KOPT-K1 (cell line): ENCODE measurements around the gene KDM5C.

Experiments used
- H3K27ac ChIP-seq: fragments of 200-600 bp; sonication (generic); 2 replicates; pipeline ENCODE4 v1.5.1; 2016; ENCODE audit warnings: antibody characterized with exemption, mild to moderate bottlenecking, low read depth, low read length; ENCODE audit not compliant: poor library complexity, severe bottlenecking
- H3K36me3 ChIP-seq: fragments of 200-600 bp; sonication (generic); 2 replicates; pipeline ENCODE4 v1.5.1; 2017; ENCODE audit warnings: antibody characterized with exemption, mild to moderate bottlenecking, low read length, moderate library complexity; ENCODE audit not compliant: insufficient read depth
- H3K9me3 ChIP-seq: fragments of 200-600 bp; sonication (generic); 2 replicates; pipeline ENCODE4 v1.5.1; 2017; ENCODE audit warnings: antibody characterized with exemption, low read length, mild to moderate bottlenecking; ENCODE audit not compliant: insufficient read depth, poor library complexity, severe bottlenecking

Gene KDM5C

DNA sequence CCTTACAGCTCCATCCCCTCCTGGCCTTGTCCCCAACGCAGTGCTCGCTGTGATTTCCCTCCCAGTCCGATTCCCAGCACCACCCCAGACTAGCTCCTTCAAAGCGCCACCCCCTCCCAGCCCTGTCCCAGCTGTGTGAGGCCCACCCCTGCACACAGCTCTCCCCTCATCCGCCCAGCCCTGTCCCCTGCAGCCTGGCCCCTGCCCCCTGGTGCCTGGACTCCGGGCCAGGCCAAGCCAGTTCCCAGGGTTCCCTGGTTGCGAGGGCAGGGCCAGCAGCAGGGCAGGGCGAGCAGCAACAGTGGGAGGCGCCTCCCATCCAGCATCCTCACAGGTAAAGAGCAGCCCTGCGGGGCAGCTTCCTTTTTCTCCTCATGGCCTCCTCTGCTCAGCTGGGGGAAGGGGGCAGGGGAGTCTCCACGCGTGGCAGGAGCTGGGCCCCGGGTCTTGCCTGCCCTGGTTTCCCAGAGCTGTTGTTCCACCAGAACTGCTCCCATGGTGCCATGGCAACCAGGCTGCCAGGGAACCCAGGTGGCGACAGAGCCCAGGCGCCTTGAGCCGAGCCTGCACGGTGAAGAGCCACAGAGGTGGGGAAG is 31.5 kb upstream of the KDM5C start:
- H3K36me3 ChIP-seq: no peaks in the 10 kb centered on the region
- no peak overlapping the region for H3K27ac ChIP-seq
- no peaks in the 10 kb centered on the region for H3K9me3 ChIP-seq

- Histone ChIP-seq H3K27ac (no peak overlapping the region), H3K9me3 (no peaks in the 10 kb centered on the region), H3K36me3 (no peaks in the 10 kb centered on the region)
Measured at GRCh38 chrX:53255738-53256191, 30.8 kb upstream of the KDM5C start.

DNA sequence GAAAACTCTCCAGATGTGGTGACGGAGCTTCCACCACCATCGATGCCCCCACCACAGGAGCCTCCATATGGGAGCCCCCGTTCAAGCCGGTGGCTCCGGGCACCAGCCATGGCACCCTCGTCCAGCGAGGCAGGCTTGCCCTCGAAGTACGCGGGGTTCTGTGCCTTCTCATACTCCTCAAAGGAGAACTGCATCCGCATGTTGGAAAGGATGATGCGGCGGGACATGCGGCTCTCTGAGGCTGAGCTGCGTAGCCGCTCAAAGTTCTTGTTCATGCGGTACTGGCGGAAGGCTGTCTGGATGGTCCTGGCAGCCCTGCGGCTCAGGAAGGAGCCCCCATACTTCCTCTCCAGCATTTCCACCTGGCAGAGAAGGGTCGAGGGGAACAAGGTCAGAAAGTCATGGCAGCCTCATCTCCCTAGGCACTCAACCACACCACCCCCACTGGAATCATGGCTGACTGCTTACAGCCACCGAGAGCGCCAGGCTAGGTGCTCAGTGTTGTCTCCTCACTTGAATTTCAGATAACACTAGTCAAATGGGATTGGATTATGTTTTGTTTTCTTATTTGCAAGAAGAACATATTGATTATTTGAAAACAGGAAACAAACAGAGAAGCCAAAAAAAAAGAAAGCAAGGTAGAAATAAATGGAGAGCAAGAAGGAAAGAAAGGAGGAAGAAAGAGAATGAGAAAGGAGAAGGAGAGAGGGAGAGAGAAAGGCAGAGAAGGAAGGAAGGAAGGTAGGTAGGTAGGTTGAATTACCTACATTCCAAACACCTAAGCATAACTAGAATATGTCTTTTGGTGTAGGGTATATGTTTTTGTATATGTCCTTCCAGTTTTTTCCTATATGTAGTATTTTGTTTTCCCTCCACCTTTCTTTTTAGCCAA is 29.8 kb upstream of the KDM5C start:
- Histone ChIP-seq H3K27ac (no peak overlapping the region), H3K36me3 (no peaks in the 10 kb centered on the region), H3K9me3 (no peaks in the 10 kb centered on the region)

DNA sequence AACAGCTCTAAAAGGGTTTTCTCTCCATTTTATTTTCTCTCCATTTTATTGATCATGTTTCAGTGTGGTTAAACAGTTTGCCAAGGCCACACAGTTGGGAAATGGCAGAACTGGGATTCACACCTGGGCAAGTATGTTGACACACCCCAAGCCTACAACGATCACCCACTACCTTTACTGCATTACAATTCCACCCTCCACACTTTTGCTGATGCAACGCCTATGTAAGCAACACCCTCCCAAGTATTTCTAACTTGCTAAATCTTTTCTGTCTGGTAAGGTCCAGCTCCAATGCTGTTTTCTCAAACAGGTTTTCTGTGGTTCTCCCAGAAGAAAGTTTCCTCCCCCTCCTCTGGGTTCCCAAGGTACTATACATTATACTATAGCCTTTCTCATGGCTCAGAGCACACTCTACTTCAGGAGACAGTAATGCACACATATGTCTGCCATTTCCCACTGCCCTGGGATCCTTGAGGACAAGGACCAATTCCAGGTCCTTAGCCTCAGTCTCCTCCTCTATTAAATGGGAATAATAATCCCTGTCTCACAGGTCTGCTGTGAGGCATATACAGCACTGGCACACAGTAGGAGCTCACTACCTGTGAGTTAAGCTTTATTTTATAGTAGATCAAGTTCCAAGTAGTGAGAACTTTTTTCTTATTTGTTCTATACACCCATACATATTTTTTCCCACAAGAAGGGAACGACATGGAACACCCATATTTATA is 28.4 kb upstream of the KDM5C start:
- Histone ChIP-seq H3K27ac (no peak overlapping the region), H3K36me3 (no peaks in the 10 kb centered on the region), H3K9me3 (no peaks in the 10 kb centered on the region)

DNA sequence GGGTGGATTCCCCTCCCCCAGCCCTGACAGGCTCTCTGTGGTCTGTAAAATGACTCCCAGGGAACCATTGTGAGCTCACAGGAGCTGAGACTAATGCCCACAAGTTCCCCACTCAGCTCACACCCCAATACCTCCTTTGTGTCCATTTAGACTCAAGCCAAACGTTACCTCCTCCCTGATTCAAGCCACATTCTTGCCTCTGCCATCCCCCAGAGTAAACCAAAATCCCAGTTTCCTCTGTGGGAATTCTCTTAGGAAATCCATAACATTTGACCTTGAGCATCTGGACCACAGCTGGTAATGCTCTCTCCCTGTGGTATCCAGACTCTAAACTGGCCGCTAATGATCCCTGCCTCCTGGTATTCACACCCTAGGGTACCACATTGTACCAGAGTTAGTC is 26.3 kb upstream of the KDM5C start:
- H3K27ac ChIP-seq: no peak overlapping the region
- no peaks in the 10 kb centered on the region for H3K36me3 ChIP-seq

GRCh38 chrX:53250556-53250955 is 25.5 kb upstream of the KDM5C start:
- H3K9me3 ChIP-seq: no peaks in the 10 kb centered on the region
- no peaks in the 10 kb centered on the region for H3K36me3 ChIP-seq
- no peak overlapping the region for H3K27ac ChIP-seq

More for the DNA sequence above, 26.3 kb upstream of the KDM5C start:
- no peaks in the 10 kb centered on the region for H3K9me3 ChIP-seq

DNA sequence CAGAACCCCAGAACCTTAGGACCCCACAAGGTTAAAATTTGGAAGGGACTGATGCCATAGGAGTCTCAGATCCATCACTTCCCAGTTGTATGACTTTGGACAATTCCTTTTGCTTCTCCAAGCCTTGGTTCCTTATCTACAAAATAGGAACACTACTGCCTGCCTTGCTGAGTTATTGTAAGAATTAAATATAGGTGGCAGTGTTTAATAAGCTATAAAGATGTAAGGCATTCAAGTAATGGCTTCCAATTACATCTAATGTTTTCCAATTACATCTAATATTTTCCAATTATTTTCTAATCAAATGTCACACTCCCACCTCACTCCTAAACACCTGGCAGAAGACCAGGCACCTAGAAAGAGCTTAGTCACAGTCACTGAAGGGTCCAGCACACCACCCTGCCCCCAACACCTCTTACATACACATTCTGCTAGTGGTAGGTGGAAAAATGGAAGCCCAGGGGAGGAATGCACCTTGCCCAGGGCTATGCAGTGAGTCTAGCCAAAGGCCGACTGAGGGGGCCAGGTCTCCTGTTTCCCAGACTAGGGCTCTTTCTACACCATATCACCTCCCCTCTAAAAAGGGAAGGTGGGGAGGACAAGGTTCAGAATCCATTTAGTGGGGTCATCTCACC is 24.5 kb upstream of the KDM5C start:
- H3K27ac ChIP-seq: no peak overlapping the region

GRCh38 chrX:53247928-53248327 is 22.9 kb upstream of the KDM5C start:
- Histone ChIP-seq H3K9me3 (no peaks in the 10 kb centered on the region), H3K36me3 (no peaks in the 10 kb centered on the region), H3K27ac (no peak overlapping the region)

More for the DNA sequence above, 24.5 kb upstream of the KDM5C start:
- Histone ChIP-seq H3K36me3 (no peaks in the 10 kb centered on the region), H3K9me3 (no peaks in the 10 kb centered on the region)

- H3K36me3 ChIP-seq: no peaks in the 10 kb centered on the region
- H3K9me3 ChIP-seq: no peaks in the 10 kb centered on the region
- no peak overlapping the region for H3K27ac ChIP-seq
Measured at GRCh38 chrX:53246231-53246630, 21.2 kb upstream of the KDM5C start.

GRCh38 chrX:53244610-53245009 is 19.6 kb upstream of the KDM5C start:
- Histone ChIP-seq H3K27ac (no peak overlapping the region), H3K36me3 (no peaks in the 10 kb centered on the region), H3K9me3 (no peaks in the 10 kb centered on the region)

DNA sequence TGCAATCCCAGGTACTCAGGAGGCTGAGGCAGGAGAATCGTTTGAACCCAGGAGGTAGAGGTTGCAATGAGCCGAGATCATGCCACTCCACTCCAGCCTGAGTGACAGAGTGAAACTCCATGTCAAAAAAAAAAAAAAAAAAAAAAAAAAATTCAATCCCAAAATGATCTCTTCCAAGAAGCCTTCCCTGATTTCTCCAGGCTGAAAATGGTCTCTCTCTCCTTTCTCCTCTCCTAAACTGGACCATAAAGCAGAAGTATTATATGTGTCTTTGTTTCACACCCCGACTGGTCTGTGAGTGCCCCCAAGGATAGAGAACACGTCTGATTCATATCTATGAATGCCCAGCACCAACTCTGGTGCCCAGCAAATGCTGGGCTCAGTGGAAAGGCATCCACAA is 17.3 kb upstream of the KDM5C start:
- H3K27ac ChIP-seq: no peak overlapping the region
- H3K36me3 ChIP-seq: no peaks in the 10 kb centered on the region
- no peaks in the 10 kb centered on the region for H3K9me3 ChIP-seq

GRCh38 chrX:53241558-53241957 is 16.6 kb upstream of the KDM5C start:
- Histone ChIP-seq H3K9me3 (no peaks in the 10 kb centered on the region), H3K27ac (no peak overlapping the region), H3K36me3 (no peaks in the 10 kb centered on the region)

GRCh38 chrX:53239474-53239873 is 14.5 kb upstream of the KDM5C start:
- no peaks in the 10 kb centered on the region for H3K36me3 ChIP-seq
- no peak overlapping the region for H3K27ac ChIP-seq
- H3K9me3 ChIP-seq: no peaks in the 10 kb centered on the region

DNA sequence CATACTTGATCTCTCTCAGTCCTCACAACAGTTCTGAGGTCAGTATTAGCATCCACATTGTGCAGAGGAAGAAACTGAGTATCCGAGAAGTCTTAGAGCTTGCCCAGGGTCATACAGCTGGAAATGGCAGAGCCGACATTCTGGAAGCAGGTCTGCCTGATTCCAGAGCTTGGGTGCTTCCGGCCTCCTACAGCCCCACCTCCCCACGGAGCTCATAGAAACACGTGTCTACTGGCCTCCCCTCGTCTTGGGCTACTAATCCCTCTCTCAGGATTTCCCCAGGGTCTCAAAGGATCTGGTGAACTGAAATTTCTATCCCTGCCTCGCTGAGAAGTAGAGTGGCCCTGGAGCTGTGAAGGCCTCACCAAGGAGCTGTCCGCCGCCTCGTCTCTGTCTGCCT is 12.0 kb upstream of the KDM5C start:
- Histone ChIP-seq H3K36me3 (no peaks in the 10 kb centered on the region), H3K27ac (no peak overlapping the region), H3K9me3 (no peaks in the 10 kb centered on the region)
